Osteoblast (primary cell): ENCODE measurements around the gene FNIP2. TPM values are rescaled to one million over a fixed set of nuclear protein-coding genes. Genes with fewer than 3 reads are reported as not detected.
"Not testable (repeated sequence)": the region's sequence is repeated elsewhere in the genome, so short reads cannot be mapped to it uniquely, and the experiment has no call there.

Experiments
- DNase-seq: peaks from one replicate; pipeline ENCODE4 v3.0.0; 2011; ENCODE audit warnings: low spot score, mixed read lengths; ENCODE audit not compliant: insufficient read length; ENCODE audit errors: missing footprints
- H2AFZ ChIP-seq: 2 replicates; pipeline ENCODE4 v1.6.0; 2011; ENCODE audit warnings: mild to moderate bottlenecking, low read length
- H3K27ac ChIP-seq: 2 replicates; pipeline ENCODE4 v1.5.1; 2011; ENCODE audit warnings: mild to moderate bottlenecking, low read depth, low read length, moderate library complexity
- H3K27me3 ChIP-seq: 2 replicates; pipeline ENCODE4 v1.6.0; 2012; ENCODE audit warnings: mild to moderate bottlenecking, control low read depth, inconsistent platforms, low read length, moderate library complexity; ENCODE audit not compliant: insufficient read depth
- H3K36me3 ChIP-seq: 2 replicates; pipeline ENCODE4 v1.5.1; 2011; ENCODE audit warnings: mild to moderate bottlenecking, low read length, control low read depth, moderate library complexity; ENCODE audit not compliant: insufficient read depth
- H3K4me1 ChIP-seq: 2 replicates; pipeline ENCODE4 v1.5.1; 2011; ENCODE audit warnings: mild to moderate bottlenecking, low read length, control low read depth, moderate library complexity; ENCODE audit not compliant: insufficient read depth
- H3K4me2 ChIP-seq: 2 replicates; pipeline ENCODE4 v1.6.0; 2011; ENCODE audit warnings: mild to moderate bottlenecking, low read length; ENCODE audit not compliant: insufficient read depth
- H3K4me3 ChIP-seq: fragments of 200-600 bp; sonication (generic); 3 replicates; pipeline ENCODE4 v1.5.1; 2012; ENCODE audit warnings: mild to moderate bottlenecking, low read length, inconsistent platforms; ENCODE audit not compliant: insufficient read depth
- H3K79me2 ChIP-seq: 2 replicates; pipeline ENCODE4 v1.6.0; 2012; ENCODE audit warnings: mild to moderate bottlenecking, low read length, control low read depth, inconsistent platforms; ENCODE audit not compliant: insufficient read depth
- H3K9me3 ChIP-seq: 2 replicates; pipeline ENCODE4 v1.5.1; 2011; ENCODE audit warnings: low read depth, low read length, control low read depth
- H4K20me1 ChIP-seq: 2 replicates; pipeline ENCODE4 v1.6.0; 2012; ENCODE audit warnings: mild to moderate bottlenecking, low read length, control low read depth; ENCODE audit not compliant: insufficient read depth
- total RNA-seq: library from RNA; depleted of rRNA; stranded (reverse); fragments of >200 nt; gene quantifications from 2 replicates; pipeline ENCODE4 v1.2.3, GENCODE V29; 2012
- TF ChIP-seq, protein P1 (sequence below): IDR thresholded peaks from 2 replicates; pipeline ENCODE4 v1.5.1; 2011; ENCODE audit warnings: mild to moderate bottlenecking, low read depth, low read length, moderate library complexity; ENCODE audit errors: extremely low read depth

Gene FNIP2
- total RNA-seq, 1 donor = 78.9 TPM

DNA sequence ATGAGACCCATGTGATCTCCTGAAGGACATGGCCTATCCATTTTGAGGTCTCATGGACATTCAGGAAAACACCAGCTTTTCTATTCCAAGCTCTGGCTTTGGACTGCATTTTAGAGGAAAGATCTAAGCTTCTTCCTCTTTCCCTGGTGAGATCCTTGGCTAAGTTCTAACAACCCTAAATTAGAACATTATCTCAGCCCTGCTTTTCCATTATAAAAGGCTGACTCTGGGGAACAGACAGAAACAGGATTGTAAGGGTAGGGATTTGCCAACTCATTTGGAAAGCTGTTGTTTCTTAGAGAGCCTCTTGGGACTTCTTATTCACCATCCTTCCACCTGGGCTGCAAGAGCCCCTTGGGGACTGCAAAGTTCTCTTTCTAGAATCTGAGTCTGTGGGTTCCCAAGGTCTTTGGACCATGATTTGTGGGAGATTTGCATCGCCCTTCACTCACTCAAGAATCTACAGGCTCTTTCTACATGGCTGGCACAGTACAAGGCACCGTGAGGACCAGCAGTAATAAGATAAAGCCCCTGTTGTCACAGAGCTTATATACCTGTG is 146.9 kb downstream of the FNIP2 start:
- no peaks in the 10 kb centered on the region for H3K36me3 ChIP-seq
- H2AFZ ChIP-seq = no peak overlapping the region
- no peak overlapping the region for H3K4me2 ChIP-seq
- peak overlapping the region; percentile 60 for H3K27ac ChIP-seq
- H3K27me3 ChIP-seq = no peaks in the 10 kb centered on the region
- no peak overlapping the region for H3K4me3 ChIP-seq
- H4K20me1 ChIP-seq = no peaks in the 10 kb centered on the region
- no peaks in the 10 kb centered on the region for H3K9me3 ChIP-seq
- peaks cover 31% of the 10 kb centered on the region for H3K4me1 ChIP-seq
- H3K79me2 ChIP-seq = no peaks in the 10 kb centered on the region
- TF ChIP-seq, protein P1, sequence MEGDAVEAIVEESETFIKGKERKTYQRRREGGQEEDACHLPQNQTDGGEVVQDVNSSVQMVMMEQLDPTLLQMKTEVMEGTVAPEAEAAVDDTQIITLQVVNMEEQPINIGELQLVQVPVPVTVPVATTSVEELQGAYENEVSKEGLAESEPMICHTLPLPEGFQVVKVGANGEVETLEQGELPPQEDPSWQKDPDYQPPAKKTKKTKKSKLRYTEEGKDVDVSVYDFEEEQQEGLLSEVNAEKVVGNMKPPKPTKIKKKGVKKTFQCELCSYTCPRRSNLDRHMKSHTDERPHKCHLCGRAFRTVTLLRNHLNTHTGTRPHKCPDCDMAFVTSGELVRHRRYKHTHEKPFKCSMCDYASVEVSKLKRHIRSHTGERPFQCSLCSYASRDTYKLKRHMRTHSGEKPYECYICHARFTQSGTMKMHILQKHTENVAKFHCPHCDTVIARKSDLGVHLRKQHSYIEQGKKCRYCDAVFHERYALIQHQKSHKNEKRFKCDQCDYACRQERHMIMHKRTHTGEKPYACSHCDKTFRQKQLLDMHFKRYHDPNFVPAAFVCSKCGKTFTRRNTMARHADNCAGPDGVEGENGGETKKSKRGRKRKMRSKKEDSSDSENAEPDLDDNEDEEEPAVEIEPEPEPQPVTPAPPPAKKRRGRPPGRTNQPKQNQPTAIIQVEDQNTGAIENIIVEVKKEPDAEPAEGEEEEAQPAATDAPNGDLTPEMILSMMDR = no peak
- DNase-seq = peak; percentile 48

DNA sequence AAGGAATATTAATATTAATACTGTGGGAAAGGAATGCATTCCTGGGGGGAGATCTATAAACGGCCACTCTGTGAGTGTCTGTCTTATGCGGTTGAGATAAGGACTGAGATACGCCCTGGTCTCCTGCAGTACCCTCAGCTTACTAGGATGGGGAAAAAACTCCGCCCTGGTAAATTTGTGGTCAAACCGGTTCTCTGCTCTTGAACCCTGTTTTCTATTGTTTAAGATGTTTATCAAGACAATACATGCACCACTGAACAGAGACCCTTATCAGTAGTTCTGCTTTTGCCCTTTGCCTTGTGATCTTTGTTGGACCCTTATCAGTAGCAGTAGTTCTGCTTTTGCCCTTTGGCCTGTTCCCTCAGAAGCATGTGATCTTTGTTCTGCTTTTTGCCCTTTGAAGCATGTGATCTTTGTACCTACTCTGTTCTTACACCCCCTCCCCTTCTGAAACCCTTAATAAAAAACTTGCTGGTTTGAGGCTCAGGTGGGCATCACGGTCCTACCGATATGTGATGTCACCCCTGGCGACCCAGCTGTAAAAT is 151.7 kb downstream of the FNIP2 start:
- H3K4me2 ChIP-seq, H2AFZ ChIP-seq, H3K27ac ChIP-seq, H3K4me1 ChIP-seq, H3K9me3 ChIP-seq, H4K20me1 ChIP-seq, H3K36me3 ChIP-seq, H3K79me2 ChIP-seq, DNase-seq, H3K27me3 ChIP-seq, H3K4me3 ChIP-seq: not testable (repeated sequence)

DNA sequence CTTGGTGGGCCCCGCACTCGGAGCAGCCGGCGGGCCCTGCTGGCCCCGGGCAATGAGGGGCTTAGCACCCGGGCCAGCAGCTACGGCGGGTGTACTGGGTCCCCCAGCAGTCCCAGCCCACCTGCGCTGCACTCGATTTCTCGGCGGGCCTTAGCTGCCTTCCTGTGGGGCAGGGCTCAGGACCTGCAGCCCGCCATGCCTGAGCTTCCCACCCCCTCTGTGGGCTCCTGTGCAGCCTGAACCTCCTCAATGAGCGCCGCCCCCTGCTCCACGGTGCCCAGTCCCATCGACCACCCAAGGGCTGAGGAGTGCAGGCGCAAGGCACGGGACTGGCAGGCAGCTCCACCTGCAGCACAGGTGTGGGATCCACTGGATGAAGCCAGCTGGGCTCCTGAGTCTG is 158.9 kb downstream of the FNIP2 start:
- H3K27ac ChIP-seq, H3K4me1 ChIP-seq, H3K36me3 ChIP-seq, DNase-seq, H3K4me2 ChIP-seq, H3K27me3 ChIP-seq, H3K4me3 ChIP-seq, H2AFZ ChIP-seq, H3K9me3 ChIP-seq, H4K20me1 ChIP-seq, H3K79me2 ChIP-seq: not testable (repeated sequence)

DNA sequence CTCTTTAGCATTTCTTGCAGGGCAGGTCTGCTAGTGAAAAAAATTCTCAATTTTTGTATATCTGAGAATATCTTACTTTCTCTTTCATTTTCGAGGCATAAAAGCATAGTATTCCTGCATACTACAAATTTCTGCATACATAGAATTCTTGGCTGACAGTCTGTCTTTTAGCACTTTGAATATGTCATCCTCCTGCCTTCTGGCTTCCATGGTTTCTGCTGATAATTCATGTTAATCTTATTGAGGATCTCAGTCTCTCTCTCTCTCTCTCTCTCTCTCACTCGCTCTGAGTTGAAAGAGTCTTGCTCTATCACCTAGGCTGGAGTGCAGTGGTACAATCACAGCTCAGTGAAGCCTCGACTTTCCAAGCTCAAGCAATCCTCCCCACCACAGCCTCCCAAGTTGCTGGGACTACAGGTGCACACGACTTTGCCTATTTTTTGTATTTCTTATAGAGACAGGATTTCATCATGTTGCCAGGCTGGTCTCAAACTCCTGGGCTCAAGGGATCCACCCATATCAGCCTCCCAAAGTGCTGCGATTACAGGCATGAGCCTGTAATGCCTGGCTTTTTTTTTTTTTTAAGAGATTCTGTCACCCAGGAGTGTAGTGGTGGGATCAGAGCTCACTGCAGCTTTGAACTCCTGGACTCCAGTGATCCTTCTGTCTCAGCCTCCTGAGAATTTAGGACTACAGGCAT is 161.3 kb downstream of the FNIP2 start:
- H3K4me2 ChIP-seq = peak overlapping the region; percentile 29
- H3K4me3 ChIP-seq = no peak overlapping the region
- no peaks in the 10 kb centered on the region for H3K27me3 ChIP-seq
- no peaks in the 10 kb centered on the region for H3K4me1 ChIP-seq
- TF ChIP-seq, protein P1 = no peak
- H3K9me3 ChIP-seq = no peaks in the 10 kb centered on the region
- H3K36me3 ChIP-seq = no peaks in the 10 kb centered on the region
- H4K20me1 ChIP-seq = no peaks in the 10 kb centered on the region
- no peak for DNase-seq
- H2AFZ ChIP-seq = no peak overlapping the region
- H3K27ac ChIP-seq = no peak overlapping the region
- H3K79me2 ChIP-seq = no peaks in the 10 kb centered on the region

DNA sequence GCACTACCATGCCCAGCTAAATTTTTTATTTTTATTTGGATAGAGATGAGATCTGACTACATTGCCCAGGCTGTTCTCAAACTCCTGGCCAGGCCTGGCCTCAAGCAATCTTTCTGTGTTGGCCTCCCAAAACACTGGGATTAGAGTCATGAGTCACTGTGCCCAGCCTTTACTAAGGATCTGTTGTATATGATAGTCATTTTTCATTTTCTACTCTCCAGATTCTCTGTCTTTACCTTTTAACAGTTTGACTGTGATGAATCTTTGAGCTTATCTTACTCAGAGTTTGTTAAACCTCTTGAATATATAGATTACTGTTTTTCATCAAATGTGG is 161.8 kb downstream of the FNIP2 start:
- no peaks in the 10 kb centered on the region for H3K79me2 ChIP-seq
- H3K36me3 ChIP-seq = no peaks in the 10 kb centered on the region
- H3K4me3 ChIP-seq = no peak overlapping the region
- no peaks in the 10 kb centered on the region for H3K4me1 ChIP-seq
- no peaks in the 10 kb centered on the region for H4K20me1 ChIP-seq
- H3K4me2 ChIP-seq = no peak overlapping the region
- no peaks in the 10 kb centered on the region for H3K27me3 ChIP-seq
- H2AFZ ChIP-seq = no peak overlapping the region
- no peaks in the 10 kb centered on the region for H3K9me3 ChIP-seq
- H3K27ac ChIP-seq = no peak overlapping the region
- DNase-seq = no peak
- TF ChIP-seq, protein P1 = no peak
